GM21447 (cell line): Measurements from ENCODE around the gene NOL3.

Experiments
- ATAC-seq: cut with Tn5 transposase; IDR thresholded peaks from one replicate; pipeline ENCODE4 v1.9.1; 2021; ENCODE audit not compliant: unreplicated experiment

The NOL3 gene

GRCh38 chr16:67204076-67204475 lies 33.7 kb downstream of the NOL3 start:
- ATAC-seq = no peak

DNA sequence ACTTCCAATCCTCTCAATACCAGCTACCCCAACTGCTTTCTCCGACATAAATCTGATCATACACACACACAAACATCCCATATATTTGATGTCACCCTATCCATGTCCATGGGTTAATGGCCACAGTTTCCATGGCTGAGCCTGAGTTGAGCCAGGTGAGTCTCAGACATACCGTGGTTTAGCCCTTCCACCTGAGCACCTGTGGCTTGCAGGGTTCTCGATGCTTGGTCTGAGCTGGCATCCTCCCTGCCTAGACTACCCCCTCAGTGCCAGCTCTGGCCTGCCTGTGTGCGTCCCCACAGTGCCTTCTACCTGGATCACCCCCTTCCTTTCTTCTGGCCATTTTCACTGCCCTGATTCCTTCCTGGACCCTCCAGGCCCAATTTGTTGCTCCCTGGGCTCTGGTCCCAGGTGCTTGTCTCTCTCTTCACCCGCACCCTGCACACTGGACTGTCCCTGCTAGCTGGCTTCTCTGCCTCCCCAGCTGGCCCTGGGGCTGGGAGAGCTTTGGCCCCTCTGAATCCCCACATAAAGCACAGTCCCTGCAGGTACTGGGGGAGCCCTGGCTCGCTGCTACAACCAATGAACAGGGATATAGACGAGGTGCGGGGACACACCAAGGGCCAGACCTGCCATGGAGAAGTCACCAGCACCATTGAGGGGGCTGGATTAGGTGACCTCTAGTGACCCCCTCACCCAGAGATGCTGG lies 35.9 kb downstream of the NOL3 start:
- no peak for ATAC-seq

GRCh38 chr16:67206838-67207248 lies 36.5 kb downstream of the NOL3 start:
- ATAC-seq = no peak

GRCh38 chr16:67207249-67208091 lies 37.1 kb downstream of the NOL3 start:
- ATAC-seq = no peak

- ATAC-seq = no peak
Observed at GRCh38 chr16:67208154-67208896, 38.0 kb downstream of the NOL3 start.

DNA sequence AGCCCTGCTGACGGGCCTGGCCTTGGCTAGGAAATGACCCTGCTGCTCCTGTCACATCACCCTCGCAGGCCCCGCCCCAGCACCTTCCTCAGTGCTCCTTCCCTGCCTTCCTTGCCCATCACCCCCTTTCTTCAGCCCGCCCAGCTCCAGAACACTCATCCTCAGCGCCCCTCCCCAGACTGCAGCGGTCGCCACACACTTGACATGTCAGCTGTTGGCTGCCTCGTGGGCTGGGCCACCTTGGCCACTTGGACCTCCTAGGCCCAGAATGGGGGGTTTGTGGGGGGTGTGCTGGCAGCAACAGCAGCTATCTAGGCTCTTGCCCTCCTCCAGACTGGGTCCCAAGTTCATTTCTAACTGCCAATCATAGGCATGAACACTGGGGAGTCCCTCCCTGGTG lies 39.2 kb downstream of the NOL3 start:
- ATAC-seq = no peak

DNA sequence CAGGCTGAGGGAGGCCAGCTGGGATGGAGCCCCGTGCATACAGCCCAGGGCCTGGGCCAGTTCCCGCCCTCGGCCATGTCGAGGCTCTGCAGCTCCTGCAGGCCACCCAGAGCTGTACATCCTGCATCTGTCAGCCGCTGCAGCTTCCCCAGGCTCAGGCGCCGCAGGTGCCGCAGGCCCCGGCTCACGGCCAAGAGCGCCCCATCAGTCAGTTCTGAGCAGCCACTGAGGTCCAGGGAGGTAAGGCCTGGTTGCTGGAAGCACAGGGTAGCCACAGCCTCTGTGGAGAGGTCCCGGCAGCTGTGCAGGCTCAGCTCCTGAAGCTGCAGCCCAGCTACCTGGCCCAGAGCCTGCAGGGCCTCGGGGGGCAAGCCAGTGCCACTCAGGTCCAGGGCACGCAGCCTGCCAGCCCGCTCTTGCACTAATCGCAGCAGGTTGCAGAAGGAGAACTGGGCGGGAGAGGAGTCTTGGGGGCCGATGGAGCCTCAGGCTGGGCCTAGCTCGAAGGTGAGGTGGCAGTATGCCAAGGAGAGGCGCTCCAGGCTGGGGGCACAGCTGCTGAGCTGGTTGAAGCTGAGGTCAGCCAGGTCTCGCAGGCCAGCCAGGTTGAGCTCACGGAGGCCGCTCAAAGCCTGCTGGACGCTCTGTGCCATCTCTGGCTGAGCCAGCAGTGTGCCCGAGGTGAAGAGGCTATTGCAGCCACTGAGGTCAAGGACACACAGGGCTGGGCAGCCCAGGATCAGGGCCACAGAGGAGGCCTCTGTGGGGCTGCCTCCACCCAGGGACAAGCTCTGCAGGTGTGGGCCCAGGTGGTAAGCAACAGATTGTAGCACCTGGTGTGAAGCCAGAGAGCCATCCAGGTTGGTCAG lies 40.0 kb downstream of the NOL3 start:
- no peak for ATAC-seq

GRCh38 chr16:67211674-67212073 lies 41.3 kb downstream of the NOL3 start:
- no peak for ATAC-seq

GRCh38 chr16:67212766-67213165 lies 42.4 kb downstream of the NOL3 start:
- no peak for ATAC-seq

DNA sequence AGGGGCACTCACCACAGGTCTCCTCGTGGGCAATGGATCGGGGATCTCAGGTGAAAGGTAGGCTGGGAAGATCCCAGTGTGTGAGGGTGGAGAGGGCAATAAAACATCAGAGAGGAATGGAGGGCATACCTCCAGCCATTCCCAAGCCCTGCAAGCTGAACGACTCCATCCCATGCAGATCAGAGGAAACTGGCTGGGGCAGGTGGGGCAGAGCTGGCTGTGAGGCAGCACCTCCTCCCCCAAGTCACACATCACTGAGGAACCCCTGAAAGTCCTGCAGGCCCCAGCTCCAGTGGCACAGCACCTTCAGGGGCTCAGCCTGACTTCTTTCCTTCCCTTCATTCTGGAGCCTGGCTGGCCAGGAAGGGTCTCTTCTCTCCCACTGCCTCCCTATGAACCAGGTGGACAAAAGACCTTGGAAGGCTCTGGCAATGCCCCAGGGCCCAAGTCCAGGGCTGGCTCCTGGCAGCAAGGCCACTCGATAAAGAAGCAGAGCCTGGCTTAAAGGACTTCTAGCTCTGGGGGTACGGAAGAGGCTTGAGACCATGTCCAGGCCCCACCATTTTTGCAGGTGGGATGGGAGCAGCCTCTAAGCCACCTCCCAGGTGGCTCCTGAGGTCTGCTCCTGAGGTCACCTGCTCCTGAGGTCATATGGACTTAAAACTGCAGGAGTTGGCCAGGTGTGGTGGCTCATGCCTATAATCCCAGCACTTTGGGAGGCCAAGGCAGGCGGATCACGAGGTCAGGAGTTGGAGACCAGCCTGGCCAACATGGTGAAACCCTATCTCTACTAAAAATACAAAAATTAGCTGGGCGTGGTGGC lies 43.1 kb downstream of the NOL3 start:
- ATAC-seq = no peak

- no peak for ATAC-seq
Observed at GRCh38 chr16:67215706-67216105, 45.4 kb downstream of the NOL3 start.

- no peak for ATAC-seq
Observed at GRCh38 chr16:67216612-67217490, 46.5 kb downstream of the NOL3 start.

DNA sequence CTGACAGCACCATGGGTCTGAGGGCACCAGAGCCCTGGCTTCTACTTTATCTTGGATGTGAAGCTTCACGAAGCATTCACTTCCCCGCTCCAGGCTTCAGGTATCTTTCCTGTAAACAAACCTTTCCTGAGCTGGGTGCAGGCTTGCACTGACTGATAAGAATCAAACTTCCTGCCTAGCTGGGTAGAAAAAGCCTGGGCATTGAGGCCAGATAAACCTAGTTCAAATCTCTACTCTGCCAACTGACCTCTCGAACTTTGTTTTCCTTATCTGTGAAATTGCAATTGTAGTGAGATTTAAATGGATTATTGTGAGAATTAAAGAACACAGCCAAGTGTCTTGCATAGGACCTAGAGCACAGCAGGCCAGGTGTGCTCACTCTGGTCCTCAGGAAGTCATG lies 53.7 kb downstream of the NOL3 start:
- ATAC-seq = no peak
